ENCODE results near the gene DCAF8.

Gene DCAF8

DNA sequence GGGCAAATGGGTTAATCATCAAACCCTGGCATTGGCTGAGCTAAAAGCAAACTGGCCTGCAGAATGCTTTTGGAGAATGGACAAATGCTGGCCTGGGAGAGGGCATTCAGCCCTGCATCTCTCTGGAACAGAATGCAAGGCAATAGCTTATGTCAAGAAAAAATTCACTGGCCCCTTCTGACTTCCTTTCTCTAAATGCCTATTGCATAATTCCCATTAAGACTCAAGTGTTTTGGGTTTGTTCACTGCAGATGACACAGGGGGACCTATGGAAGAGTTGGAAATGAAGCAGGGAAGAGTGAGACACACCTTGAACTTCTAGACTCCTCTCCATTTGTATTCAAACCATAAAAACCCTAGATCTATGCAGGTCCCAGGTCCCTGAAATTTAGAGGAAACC lies 41.3 kb downstream of the DCAF8 start:
- H3K27ac ChIP-seq (replicated peaks), result no peak overlapping the region
- TF ChIP-seq, protein P1, sequence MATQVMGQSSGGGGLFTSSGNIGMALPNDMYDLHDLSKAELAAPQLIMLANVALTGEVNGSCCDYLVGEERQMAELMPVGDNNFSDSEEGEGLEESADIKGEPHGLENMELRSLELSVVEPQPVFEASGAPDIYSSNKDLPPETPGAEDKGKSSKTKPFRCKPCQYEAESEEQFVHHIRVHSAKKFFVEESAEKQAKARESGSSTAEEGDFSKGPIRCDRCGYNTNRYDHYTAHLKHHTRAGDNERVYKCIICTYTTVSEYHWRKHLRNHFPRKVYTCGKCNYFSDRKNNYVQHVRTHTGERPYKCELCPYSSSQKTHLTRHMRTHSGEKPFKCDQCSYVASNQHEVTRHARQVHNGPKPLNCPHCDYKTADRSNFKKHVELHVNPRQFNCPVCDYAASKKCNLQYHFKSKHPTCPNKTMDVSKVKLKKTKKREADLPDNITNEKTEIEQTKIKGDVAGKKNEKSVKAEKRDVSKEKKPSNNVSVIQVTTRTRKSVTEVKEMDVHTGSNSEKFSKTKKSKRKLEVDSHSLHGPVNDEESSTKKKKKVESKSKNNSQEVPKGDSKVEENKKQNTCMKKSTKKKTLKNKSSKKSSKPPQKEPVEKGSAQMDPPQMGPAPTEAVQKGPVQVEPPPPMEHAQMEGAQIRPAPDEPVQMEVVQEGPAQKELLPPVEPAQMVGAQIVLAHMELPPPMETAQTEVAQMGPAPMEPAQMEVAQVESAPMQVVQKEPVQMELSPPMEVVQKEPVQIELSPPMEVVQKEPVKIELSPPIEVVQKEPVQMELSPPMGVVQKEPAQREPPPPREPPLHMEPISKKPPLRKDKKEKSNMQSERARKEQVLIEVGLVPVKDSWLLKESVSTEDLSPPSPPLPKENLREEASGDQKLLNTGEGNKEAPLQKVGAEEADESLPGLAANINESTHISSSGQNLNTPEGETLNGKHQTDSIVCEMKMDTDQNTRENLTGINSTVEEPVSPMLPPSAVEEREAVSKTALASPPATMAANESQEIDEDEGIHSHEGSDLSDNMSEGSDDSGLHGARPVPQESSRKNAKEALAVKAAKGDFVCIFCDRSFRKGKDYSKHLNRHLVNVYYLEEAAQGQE (IDR thresholded peaks at IDR 0.05; ENCODE audit: insufficient replicate concordance, low read depth), result no peak
- H3K27me3 ChIP-seq (ENCODE audit: insufficient read depth, poor library complexity, severe bottlenecking), result no peaks in the 10 kb centered on the region
- no peak for DNase-seq (ENCODE audit: low read depth in 1 of 2, low spot score in 1 of 2)
- no peak overlapping the region for H3K4me3 ChIP-seq (replicated peaks; ENCODE audit: insufficient read depth, low read length)

DNA sequence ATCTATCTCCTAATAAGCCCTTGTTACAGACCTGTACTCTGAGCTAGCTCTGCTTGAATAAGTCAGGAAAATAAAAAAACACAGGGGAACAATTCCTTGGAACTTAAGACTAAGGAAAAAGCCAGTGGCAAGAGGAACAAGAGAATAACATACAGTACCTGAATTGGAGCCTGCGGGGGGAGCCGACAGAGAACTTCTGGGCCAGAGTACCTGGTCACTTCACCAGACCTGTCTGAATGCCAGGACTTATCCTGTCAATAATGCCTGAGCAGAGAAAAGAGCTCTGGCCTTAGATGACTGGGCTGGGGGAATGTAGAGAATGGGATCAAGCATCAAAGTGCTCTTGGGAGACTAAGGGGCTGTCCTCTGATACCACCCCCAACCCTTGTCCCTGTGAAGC lies 42.0 kb downstream of the DCAF8 start:
- DNase-seq (ENCODE audit: low read depth in 1 of 2, low spot score in 1 of 2), result no peak
- H3K27ac ChIP-seq (replicated peaks), result no peak overlapping the region
- H3K27me3 ChIP-seq (ENCODE audit: insufficient read depth, poor library complexity, severe bottlenecking), result no peaks in the 10 kb centered on the region
- H3K4me3 ChIP-seq (replicated peaks; ENCODE audit: insufficient read depth, low read length), result no peak overlapping the region
- TF ChIP-seq, protein P1 (IDR thresholded peaks at IDR 0.05; ENCODE audit: insufficient replicate concordance, low read depth), result no peak
- TF ChIP-seq SPI1 (IDR thresholded peaks at IDR 0.05; ENCODE audit: borderline replicate concordance, low read depth), result no peak
- TF ChIP-seq GABPA (IDR thresholded peaks at IDR 0.05; ENCODE audit: low read depth), result no peak
- no peak for TF ChIP-seq POLR2AphosphoS5 (IDR thresholded peaks at IDR 0.05; ENCODE audit: low read depth)
- TF ChIP-seq, protein P2, sequence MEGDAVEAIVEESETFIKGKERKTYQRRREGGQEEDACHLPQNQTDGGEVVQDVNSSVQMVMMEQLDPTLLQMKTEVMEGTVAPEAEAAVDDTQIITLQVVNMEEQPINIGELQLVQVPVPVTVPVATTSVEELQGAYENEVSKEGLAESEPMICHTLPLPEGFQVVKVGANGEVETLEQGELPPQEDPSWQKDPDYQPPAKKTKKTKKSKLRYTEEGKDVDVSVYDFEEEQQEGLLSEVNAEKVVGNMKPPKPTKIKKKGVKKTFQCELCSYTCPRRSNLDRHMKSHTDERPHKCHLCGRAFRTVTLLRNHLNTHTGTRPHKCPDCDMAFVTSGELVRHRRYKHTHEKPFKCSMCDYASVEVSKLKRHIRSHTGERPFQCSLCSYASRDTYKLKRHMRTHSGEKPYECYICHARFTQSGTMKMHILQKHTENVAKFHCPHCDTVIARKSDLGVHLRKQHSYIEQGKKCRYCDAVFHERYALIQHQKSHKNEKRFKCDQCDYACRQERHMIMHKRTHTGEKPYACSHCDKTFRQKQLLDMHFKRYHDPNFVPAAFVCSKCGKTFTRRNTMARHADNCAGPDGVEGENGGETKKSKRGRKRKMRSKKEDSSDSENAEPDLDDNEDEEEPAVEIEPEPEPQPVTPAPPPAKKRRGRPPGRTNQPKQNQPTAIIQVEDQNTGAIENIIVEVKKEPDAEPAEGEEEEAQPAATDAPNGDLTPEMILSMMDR (IDR thresholded peaks at IDR 0.05; ENCODE audit: insufficient read depth, low read length), result no peak

DNA sequence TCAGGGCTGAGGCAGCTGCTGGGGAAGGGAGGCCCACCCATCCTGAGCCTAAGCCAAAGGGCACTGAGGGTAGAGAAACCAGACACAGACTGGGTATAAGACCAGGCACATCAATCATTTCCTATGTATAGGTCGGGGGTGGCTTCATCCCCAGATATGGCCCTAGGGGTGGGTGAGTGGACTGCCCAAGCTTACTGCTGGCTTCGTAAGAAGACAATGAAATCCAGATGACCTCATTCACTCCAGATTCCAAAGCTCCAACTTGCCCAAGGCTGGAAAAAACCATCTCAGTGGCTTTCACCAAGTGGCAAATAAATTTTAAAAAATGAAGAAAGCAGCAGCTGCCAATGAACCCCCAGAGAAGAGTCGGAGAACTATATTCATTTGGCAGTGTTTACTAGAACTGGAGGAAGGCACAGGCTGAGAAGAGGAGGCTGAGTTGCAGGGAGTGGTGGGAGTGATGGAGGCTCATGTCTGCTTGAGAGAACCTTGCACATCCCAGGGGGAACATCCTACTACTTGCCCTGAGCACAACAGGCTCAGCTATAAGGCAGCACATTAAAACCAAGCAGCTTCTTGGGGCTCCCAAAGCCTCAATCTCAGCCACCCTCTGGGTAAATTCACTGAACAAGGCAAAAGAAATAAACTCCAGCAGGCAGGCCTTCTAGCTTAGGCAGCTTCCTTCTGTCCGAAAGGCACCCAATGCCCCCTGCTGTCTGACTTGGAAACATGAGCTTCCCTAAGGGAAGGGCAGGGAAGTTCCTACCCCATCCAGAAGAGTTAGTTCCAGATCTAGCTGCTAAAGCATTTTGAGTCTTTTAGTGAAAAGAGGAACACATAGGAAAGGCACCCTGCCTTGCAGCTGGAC lies 43.1 kb downstream of the DCAF8 start:
- Histone ChIP-seq H3K27me3 (ENCODE audit: insufficient read depth, poor library complexity, severe bottlenecking) (no peaks in the 10 kb centered on the region), H3K4me3 (replicated peaks; ENCODE audit: insufficient read depth, low read length) (no peak overlapping the region), H3K27ac (replicated peaks) (no peak overlapping the region)
- TF ChIP-seq POLR2AphosphoS5 (IDR thresholded peaks at IDR 0.05; ENCODE audit: low read depth) (no peak), GABPA (IDR thresholded peaks at IDR 0.05; ENCODE audit: low read depth) (no peak), SPI1 (IDR thresholded peaks at IDR 0.05; ENCODE audit: borderline replicate concordance, low read depth) (0 out of 2 replicates have a peak, but pooled peaks have one; percentile 7)
- TF ChIP-seq, protein P2 (IDR thresholded peaks at IDR 0.05; ENCODE audit: insufficient read depth, low read length), result no peak
- TF ChIP-seq, protein P1 (IDR thresholded peaks at IDR 0.05; ENCODE audit: insufficient replicate concordance, low read depth), result no peak
- DNase-seq (ENCODE audit: low read depth in 1 of 2, low spot score in 1 of 2), result no peak

All from HL-60 (cell line).